Measurements from ENCODE around the gene PLCL2.
"Not testable (repeated sequence)": the region's sequence is repeated elsewhere in the genome, so short reads cannot be mapped to it uniquely, and the experiment has no call there.

The PLCL2 gene

DNA sequence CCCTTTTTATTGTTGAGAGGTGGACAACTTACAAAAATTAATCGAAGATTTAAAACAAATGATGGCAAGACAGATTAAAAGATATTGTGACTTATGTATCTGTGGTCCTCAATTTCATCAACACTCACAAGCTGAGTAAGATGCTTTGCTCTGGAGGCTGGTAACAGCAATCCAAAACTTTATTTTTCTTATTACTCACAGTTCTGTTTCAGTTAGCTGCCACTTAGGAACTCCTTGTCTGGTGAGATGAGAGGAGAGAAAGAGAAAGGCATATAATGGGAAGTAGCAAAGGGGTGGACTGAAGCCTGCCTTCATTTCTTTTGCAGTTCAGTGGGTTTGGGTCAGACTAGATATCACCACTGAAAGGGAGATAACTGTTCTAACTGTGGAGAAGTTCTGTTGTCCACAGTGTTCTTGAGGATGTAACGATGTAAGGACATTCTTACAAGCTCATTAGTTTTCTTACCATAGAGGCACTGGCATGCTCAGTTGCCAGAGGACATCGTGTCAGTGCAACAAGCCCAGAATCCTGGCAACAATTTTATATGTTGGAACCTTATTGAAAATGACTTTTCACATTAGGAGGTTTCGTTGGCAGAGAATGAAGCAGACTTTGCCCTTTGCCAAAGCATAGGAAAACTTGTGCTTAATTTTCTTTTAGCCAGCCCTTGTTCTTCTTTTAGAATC, 93.6 kb downstream of the PLCL2 start:
- no peak for DNase-seq

DNA sequence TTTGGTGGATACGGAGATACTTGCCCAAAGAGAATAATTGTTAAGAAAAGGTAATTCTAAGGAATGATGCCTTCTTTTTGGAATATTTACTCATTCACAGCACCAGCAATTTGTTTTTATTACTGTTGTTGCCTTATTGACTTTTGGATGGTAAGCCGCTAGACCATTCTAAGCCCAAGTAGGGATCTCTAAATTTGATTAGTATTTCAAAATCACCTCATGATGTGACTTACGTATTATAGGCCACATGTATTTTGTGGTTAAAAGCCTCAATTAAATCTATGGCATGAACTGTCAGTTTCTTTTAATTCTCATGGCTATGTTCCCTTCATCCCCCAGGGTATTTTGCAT, 94.1 kb downstream of the PLCL2 start:
- no peak for DNase-seq

DNA sequence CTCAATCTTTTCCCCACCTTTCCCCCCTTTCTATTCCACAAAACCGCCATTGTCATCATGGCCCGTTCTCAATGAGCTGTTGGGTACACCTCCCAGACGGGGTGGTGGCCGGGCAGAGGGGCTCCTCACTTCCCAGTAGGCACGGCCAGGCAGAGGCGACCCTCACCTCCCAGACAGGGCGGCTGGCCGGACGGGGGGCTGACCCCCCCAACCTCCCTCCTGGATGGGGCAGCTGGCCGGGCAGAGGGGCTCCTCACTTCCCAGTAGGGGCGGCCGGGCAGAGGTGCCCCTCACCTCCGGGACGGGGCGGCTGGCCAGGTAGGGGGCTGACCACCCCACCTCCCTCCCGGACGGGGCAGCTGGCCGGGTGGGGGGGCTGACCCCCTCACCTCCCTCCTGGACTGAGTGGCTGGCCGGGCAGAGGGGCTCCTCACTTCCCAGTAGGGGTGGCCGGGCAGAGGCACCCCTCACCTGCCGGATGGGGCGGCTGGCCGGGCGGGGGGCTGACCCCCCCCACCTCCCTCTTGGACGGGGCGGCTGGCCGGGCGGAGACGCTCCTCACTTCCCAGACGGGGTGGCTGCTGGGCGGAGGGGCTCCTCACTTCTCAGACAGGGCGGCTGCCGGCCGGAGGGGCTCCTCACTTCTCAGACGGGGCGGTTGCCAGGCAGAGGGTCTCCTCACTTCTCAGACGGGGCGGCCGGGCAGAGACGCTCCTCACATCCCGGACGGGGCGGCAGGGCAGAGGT, 95.2 kb downstream of the PLCL2 start:
- not testable (repeated sequence) for DNase-seq

DNA sequence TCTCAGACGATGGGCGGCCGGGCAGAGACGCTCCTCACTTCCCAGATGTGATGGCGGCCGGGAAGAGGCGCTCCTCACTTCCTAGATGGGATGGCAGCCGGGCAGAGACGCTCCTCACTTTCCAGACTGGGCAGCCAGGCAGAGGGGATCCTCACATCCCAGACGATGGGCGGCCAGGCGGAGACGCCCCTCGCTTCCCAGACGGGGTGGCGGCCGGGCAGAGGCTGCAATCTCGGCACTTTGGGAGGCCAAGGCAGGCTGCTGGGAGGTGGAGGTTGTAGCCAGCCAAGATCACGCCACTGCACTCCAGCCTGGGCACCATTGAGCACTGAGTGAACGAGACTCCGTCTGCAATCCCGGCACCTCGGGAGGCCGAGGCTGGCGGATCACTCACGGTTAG, 95.8 kb downstream of the PLCL2 start:
- DNase-seq = not testable (repeated sequence)

DNA sequence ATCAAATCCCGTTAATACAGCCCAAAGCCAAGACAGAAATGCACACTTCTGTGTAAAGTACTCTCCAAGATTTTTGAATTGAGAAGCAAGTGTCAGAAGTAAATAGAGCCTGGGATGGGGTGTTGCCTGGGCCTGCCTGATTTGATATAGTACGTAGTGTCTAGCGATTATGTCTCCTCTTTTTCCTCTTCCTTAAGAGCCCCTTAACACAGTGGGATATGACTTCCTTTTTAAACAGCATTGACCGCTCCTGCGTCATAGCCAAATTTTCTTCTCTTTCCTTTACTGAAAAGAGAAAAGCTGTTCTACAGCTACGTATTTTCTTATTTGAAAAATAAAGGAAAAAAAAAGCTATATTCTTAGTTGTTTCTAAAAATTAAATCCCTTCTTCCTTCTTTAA, 97.7 kb downstream of the PLCL2 start:
- DNase-seq = no peak

DNA sequence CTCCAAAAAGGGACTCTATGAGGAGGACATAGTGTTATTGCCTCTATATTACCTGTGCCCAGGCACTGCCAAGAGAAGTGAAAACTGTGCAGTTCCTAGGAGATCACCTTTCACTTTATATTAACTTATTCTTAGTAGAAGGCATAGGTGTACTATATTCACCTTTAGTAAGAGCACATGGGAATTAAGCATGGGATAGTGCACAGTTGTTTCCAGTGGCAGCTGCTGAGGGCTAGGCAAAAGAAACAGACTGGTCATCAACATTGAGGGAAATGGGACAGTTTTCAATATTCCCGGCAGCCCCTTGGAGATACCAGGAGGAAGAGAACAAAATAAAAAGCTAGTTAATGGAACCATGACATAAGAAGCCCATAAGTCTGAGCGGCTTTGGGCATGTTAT, 100.9 kb downstream of the PLCL2 start:
- DNase-seq = no peak

DNA sequence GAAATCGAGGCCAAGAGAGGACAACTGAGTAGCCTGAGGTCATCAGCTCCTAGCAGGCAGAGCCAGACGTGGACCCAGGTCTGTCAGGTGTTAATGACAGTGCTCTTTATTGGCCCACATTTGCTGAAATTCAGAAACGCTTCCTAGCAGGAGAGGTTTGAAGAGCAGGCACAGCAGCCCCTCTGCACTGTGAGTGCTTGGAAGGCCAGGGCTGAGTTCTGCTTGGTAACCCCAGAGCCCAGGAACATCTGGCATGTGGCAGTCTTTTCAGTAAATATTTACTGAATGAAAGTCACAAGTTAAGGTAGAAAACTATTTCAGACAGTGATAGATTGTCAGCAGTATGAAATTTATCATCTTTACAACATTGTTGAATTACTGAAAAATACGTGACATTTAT, 102.4 kb downstream of the PLCL2 start:
- DNase-seq = no peak

DNA sequence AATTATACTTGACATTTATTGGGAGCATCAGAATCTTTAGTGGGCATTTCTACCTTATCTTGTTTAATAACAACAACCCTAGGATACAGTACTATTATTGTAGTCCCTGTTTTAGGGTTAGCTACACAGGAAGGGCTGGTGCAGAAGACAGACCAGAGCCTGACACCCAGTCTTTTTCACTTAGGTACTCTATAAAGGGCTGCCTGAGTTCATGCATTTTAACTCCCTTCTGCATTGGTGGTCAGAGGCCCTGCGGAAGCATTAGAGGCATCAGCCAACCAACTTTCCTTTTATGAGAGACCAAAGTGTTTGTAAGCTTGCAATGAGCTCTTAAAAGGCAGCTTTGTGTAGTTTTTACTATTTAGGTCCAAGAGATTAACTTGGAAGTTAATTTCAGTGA, 105.4 kb downstream of the PLCL2 start:
- no peak for DNase-seq

DNA sequence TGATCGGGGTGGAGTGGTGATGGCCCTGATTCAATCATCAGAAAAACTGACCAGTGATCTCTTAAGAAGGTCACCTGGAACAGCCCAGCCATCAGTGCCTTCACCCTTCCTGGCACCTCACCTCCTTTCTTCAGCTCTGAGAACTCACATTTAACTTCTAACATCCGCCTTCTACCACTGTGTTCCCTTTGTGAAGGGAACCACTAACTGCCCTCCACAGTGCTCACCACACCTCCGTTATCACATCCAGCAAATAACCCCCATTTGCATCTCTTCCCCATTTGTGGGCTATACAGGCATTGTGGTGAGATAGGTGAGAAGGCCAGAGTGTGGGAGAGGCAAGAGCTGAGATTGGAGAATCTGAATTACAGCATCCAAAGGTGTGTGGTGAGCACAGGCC, 107.4 kb downstream of the PLCL2 start:
- no peak for DNase-seq

DNA sequence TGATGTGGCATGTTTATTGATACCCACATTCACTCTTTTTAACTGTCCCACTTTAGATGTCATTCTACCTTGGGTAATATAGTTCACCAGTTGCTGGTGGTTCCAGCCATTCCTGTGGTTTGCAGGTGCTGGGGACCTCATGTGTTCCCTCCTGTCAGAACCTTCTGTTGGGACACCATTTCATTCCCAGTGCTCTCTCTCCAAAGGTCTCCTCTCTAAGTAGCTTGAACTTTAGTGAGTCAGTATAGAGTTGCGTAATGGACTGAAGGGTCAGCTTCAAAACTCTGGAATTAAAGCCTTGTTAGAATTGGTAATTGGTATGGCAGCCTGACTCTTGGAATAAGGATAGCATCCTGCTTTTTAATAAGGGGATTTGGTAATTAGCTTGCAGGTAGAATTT, 108.5 kb downstream of the PLCL2 start:
- no peak for DNase-seq

DNA sequence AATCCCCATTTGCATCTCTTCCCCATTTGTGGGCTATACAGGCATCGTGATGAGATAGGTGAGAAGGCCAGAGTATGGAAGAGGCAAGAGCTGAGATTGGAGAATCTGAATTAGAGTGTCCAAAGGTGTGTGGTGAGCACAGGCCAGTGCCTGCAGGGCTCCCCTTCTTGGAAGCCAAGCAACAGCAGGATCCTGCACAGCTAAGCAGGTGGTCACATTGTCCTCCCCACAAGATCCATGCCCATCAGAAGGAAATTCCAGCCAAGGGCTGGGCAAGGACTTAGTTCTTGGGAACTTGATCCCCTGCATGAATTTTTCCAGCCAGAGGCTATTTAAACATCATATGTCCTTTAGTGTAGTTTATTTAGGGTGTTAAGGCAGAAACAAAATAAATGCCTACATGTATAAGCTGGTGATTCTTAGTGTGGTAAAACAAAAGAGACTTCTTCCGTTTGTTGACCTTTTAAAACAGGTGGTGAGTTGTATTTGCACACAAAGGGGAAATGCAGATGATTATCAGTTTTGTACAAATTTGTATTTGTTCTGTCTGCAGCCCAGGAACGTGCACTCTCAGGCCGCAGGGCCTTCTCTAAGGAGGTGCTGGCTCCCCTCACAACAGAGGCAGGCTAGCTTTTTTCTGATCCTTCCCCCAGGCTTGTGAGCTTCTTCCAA, 110.2 kb downstream of the PLCL2 start:
- no peak for DNase-seq

DNA sequence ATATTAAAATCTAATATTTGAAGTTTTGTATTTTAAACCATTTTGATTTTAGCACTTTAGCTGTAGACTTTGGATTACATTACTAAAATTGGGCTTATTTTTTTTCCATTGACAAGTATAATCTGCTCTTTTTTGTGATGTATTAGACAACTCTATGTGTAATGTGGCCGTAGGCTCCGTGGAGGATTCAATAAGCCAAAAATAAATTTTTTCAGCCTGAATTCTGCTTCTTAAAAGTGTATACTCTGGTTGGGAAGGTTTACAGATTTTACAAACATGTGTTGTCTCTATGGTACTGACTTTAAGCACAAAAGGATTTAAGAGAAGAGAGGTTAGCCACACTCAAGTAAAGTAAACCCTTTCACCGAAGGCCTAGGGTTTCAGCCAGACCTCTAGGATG, 110.8 kb downstream of the PLCL2 start:
- no peak for DNase-seq

DNA sequence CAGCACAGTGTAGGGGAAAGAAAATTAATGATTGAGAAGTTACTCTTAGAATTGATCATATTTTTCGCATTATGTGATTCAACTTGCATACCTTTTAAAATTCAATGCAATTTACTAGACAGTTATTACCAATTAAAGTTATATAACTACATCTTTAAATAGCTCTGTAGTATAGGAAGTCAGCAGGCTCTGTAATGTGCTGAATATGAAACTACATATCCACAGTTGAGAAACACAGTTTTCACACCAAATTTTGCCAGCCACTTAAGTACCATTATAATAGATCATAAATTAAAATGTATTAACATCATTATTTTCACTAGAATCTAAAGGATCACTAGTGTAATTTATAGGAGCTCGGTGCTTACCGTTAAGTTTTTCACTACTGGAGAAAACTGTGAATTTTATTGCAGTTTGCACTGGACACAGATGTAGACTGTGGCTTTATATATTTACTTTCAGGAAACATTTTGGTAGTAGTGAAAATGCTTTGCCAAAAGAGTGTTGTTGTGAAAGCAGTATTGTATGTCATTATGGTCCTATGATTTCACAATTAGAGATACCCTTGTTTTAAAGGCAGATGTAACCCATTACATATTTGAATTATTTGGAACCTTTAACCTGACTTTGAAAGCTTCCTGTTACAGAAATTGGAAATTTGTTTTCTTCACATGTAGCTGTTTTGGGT, 113.6 kb downstream of the PLCL2 start:
- DNase-seq = no peak

DNA sequence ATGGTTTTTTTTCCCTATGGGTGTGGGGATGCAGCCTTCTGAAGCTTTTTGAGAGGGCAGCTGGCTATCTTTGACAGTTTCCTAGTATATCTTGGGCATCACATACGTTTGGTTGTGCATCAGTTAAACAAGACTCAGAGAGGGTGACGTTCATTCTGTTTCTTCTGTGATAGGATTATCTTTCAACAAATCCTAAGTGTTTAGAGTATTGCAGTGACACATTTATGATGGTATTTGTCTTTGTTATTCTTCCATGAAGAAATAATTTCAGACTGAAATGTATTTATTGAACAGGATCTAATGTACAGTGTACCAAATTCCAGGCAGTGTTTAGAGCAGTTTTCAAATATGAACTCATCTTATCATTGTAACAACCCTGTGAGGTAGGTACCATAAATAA, 114.4 kb downstream of the PLCL2 start:
- no peak for DNase-seq

DNA sequence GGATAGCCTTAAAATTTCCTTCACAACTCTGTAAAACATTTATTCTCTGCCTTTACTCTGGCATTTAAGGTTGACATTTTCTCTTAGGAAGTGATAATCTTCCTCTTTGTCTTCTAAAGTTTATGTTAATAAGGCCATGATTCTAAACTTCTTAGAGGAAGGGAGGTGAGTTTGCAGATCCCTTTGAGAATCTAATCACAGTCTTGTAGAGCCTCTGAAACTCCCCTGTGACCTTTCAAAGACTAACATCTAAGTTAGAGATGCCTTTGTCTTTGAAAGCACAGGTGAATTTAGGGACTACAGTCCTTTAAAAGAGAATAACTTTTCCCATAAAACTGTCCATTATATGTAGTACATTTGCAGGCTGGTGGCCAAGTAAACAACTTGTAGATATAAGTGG, 115.1 kb downstream of the PLCL2 start:
- DNase-seq = no peak

DNA sequence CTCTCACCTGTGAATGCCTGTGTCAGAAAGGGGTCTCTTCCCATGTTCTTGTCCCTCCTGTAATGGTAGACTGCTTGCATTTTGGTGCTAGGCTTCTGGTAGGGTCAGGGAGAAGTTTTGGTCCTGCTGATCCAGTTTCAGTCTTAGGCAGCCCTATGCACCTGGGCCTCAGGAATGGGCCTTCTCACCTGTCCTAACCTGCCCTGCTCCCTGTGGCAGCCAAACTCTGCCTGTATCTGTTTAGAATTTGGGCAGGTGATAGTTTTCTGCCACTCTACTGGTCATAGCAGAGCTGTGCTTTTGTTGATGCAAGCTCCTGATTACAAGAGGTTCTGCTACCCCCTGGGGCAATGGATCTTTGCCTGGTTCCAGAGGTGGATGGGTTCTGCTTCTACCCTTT, 118.7 kb downstream of the PLCL2 start:
- DNase-seq = no peak

DNA sequence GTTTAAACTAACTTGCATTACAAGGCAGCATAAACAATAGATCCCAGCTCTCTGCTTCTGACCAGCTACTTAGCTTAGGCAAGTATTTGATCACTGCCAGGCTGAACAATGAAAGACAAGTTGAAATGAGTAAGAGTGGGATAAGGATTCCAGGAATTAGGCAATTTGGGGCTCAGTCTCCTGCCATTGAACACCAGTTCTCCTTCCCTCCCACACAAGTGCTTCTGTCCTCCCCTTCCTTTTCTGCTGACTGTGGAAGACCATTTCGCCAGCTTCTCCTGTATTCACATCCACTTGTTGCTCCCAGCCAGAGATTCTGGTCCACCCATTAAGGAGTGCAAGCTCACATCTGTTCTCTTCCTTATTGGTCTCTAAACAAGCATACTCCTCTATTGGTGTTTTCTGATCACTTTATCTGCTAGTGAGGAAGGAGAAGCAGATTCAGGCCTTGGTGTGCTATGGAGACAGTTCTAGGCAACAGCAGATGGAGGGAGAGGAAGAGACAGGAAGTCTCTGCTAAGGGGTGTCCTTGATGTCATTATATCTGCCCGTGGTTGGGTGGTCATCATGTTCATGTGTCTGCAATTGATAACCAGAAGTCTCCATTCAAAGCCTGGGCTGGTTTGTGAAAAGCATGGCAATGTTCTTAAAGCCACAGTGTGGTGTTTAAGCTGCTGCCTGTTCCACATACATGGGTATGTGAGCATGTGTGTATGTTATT, 121.5 kb downstream of the PLCL2 start:
- DNase-seq = peak; percentile 6

DNA sequence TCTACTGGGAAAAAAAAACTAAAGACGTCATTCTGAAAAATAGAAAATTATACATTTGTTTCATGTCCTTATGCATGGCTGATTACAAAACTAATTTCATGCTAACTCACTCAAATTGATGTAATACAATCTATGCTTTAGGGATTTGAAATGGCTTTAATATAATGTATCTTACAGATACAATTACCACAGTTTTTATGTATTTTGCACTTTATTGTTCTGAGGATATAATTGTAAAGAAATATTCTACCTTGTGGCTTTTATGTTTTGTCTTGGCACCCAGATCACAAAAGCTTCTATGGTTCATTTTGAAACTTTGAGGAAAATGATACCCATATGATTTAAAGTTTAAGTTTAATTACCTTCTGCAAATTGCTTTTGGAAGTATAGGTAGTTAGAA, 122.5 kb downstream of the PLCL2 start:
- DNase-seq = no peak

DNA sequence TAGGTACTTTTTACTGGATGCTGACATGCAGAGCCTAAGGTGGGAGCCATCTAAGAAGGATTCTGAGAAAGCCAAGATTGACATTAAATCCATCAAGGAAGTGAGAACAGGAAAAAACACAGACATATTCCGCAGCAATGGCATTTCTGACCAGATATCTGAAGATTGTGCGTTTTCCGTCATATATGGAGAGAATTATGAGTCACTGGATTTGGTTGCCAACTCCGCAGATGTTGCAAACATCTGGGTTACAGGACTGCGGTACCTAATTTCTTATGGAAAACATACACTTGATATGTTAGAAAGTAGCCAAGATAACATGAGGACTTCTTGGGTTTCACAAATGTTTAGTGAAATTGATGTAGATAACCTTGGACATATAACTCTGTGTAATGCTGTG, 125.1 kb downstream of the PLCL2 start:
- DNase-seq = no peak

DNA sequence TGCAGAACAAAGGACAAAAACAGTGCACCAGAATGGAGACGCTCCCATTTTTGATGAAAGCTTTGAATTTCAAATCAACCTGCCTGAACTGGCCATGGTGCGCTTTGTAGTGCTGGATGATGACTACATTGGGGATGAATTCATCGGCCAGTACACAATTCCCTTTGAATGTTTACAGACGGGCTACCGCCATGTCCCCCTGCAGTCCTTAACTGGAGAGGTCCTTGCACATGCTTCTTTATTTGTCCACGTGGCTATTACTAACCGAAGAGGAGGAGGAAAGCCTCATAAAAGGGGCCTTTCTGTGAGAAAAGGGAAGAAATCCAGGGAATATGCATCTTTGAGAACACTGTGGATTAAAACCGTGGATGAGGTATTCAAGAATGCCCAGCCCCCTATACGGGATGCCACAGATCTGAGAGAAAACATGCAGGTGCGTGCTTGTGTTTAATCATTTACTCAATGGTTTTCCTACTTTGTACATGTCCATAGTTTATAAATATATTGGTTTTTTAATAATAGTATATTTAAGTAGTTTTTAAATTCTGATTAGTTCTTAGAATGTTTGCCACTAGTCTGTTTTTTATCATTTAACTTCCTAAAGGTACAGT, 127.1 kb downstream of the PLCL2 start:
- no peak for DNase-seq

DNA sequence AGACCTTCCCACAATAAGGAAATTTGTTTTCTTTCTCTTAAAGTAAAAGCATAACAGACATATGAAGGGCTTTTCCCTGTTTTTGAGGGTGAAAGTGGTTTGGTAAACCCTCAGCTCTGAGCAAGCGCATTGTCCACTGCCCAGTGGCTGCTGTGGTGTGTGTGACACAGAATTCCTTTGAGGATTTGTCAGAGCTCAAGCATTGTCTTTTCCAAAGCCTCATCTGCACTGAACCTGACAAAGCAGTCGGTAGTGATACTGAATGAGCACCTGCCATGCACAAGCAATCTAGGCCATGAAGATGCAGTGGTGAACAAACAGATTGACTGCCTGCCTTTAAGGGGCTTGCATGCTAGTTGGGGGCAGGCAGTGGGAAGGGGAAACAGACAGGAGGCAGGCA, 128.3 kb downstream of the PLCL2 start:
- no peak for DNase-seq

DNA sequence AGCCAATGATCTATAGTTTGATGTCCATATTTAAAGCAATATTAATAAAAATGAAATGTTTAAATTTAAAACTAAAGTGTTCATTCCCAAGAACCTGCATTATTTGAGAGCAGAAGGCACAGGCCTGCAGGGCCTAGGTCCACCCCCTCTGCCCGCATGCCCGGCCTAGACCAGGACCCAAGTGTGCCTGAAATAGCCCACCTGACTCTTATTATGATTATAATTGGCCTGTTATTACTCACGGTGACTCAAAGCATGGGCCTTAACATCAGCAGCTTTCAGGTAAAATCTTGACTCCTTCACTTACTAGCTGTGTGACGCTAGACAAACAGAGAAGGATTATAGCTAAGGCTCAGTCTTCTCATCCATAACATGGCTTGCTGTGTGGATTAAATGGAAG, 128.8 kb downstream of the PLCL2 start:
- DNase-seq = no peak

DNA sequence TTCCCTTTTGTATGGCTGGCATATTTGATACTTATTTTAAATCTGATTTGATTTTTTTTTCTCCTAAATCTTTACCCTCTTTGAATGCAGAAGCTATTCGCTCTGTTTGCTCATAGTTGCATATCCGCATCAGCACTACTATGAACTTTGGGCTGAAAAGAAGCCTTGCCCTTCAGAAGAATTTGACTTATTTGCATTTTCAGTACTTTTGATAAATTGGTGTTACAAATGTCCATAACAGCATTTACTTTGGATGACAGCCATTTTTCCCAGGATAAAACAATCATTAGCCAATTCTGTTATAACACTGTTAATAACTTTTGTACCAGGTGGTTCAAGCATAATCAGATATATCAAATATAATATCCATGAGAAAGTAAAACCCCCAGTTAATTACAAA, 129.5 kb downstream of the PLCL2 start:
- no peak for DNase-seq
